Ureter (tissue), 1 donor: Measurements from ENCODE around the gene STK36. TPM values are rescaled to one million over a fixed set of nuclear protein-coding genes. Genes with fewer than 3 reads are reported as not detected.

Source experiments
- DNase-seq: peaks from one replicate; pipeline ENCODE4 v3.0.0-alpha.2; 2020; ENCODE audit warnings: low spot score
- total RNA-seq: library from RNA; stranded (reverse); gene quantifications from one replicate; pipeline ENCODE4 v1.2.4, GENCODE V29; 2023
- donor health status: DM: yes; HTN: yes; CAD: no.

The STK36 gene
- total RNA-seq, 1 donor from 2014 or later, result 55.4 TPM

GRCh38 chr2:218720048-218721041, 48.5 kb downstream of the STK36 start:
- no peak for DNase-seq

- no peak for DNase-seq
Observed at GRCh38 chr2:218721488-218721887, 49.6 kb downstream of the STK36 start.

- no peak for DNase-seq
Observed at GRCh38 chr2:218721934-218722333, 50.0 kb downstream of the STK36 start.

- DNase-seq, result no peak
Observed at GRCh38 chr2:218722419-218722818, 50.5 kb downstream of the STK36 start.

- DNase-seq, result no peak
Observed at GRCh38 chr2:218722876-218723785, 51.2 kb downstream of the STK36 start.

GRCh38 chr2:218726004-218726574, 54.2 kb downstream of the STK36 start:
- DNase-seq, result no peak

- DNase-seq, result no peak
Observed at GRCh38 chr2:218727502-218728165, 55.7 kb downstream of the STK36 start.

GRCh38 chr2:218729640-218730039, 57.8 kb downstream of the STK36 start:
- no peak for DNase-seq

GRCh38 chr2:218732052-218732760, 60.3 kb downstream of the STK36 start:
- no peak for DNase-seq

- no peak for DNase-seq
Observed at GRCh38 chr2:218732761-218733158, 60.9 kb downstream of the STK36 start.

- DNase-seq, result peak; percentile 45
Observed at GRCh38 chr2:218733171-218734021, 61.5 kb downstream of the STK36 start.

- DNase-seq, result no peak
Observed at GRCh38 chr2:218734190-218734975, 62.5 kb downstream of the STK36 start.

GRCh38 chr2:218736531-218736930, 64.6 kb downstream of the STK36 start:
- DNase-seq, result no peak

- no peak for DNase-seq
Observed at GRCh38 chr2:218743068-218743467, 71.2 kb downstream of the STK36 start.

GRCh38 chr2:218744615-218745014, 72.7 kb downstream of the STK36 start:
- DNase-seq, result no peak

- no peak for DNase-seq
Observed at GRCh38 chr2:218745160-218745558, 73.3 kb downstream of the STK36 start.

- DNase-seq, result no peak
Observed at GRCh38 chr2:218745559-218746469, 73.9 kb downstream of the STK36 start.

- DNase-seq, result no peak
Observed at GRCh38 chr2:218746470-218746795, 74.5 kb downstream of the STK36 start.
